Natural killer cell (primary cell): ENCODE data around the gene ST6GALNAC4. TPM values are rescaled to one million over a fixed set of nuclear protein-coding genes. Genes with fewer than 3 reads are reported as not detected.

Experiments used
- ATAC-seq, 3 donors: fragments of 150-1000 bp in 2 of 3; fragments of 200-7000 bp in 1 of 3; cut with Tn5 transposase; 1 replicate in 1 of 3; 2 replicates in 2 of 3; pipeline ENCODE4 v1.10.0; 2021; ENCODE audit warnings: mild to moderate bottlenecking in 2 of 3, moderate library complexity in 2 of 3
- DNase-seq, 2 donors: peaks; one replicate each; pipeline versions ENCODE4 v3.0.0 to v3.0.0-alpha.2; 2013 to 2021; ENCODE audit warnings: mixed read lengths in 1 of 2
- H3K27ac ChIP-seq: one replicate; pipeline ENCODE4 v1.5.1; 2013; ENCODE audit warnings: mild to moderate bottlenecking, low read length
- H3K27me3 ChIP-seq: one replicate; pipeline ENCODE4 v1.6.1; 2013; ENCODE audit warnings: low read length; ENCODE audit not compliant: control insufficient read depth, insufficient read depth
- H3K36me3 ChIP-seq: one replicate; pipeline ENCODE4 v1.6.1; 2013; ENCODE audit warnings: low read length; ENCODE audit not compliant: control insufficient read depth, insufficient read depth
- H3K4me1 ChIP-seq: one replicate; pipeline ENCODE4 v1.6.1; 2013; ENCODE audit warnings: low read length; ENCODE audit not compliant: control insufficient read depth, insufficient read depth
- H3K4me3 ChIP-seq: one replicate; pipeline ENCODE4 v1.5.1; 2013; ENCODE audit warnings: low read length
- H3K9me3 ChIP-seq: one replicate; pipeline ENCODE4 v1.6.1; 2013; ENCODE audit warnings: low read length; ENCODE audit not compliant: control insufficient read depth, insufficient read depth
- H3K27ac Mint-ChIP-seq, 2 donors: one replicate each; pipeline ENCODE4 v1.8.0; 2022; ENCODE audit warnings: mild to moderate bottlenecking in 2 of 2, mixed read lengths in 2 of 2, moderate library complexity in 1 of 2
- H3K27me3 Mint-ChIP-seq, 2 donors: one replicate each; pipeline ENCODE4 v1.8.0; 2022; ENCODE audit warnings: low read depth in 2 of 2, mixed read lengths in 2 of 2
- H3K36me3 Mint-ChIP-seq: one replicate; pipeline ENCODE4 v1.8.0; 2022; ENCODE audit warnings: mixed read lengths
- H3K4me1 Mint-ChIP-seq, 2 donors: one replicate each; pipeline ENCODE4 v1.8.0; 2022; ENCODE audit warnings: mixed read lengths in 2 of 2
- H3K4me3 Mint-ChIP-seq: one replicate; pipeline ENCODE4 v1.8.0; 2022; ENCODE audit warnings: mild to moderate bottlenecking, moderate library complexity, mixed read lengths
- H3K9me3 Mint-ChIP-seq, 2 donors: one replicate each; pipeline ENCODE4 v1.8.0; 2022; ENCODE audit warnings: mixed read lengths in 2 of 2
- CTCF ChIP-seq: fragments of 200-600 bp; IDR thresholded peaks from one replicate; pipeline ENCODE4 v1.8.0; 2022; ENCODE audit warnings: antibody characterized with exemption
- WGBS: methylation state at CpG from one replicate; pipeline ENCODE4 v1.1.7; 2013; ENCODE audit warnings: missing lambda C conversion rate; ENCODE audit not compliant: insufficient coverage; 5-methylcytosine and 5-hydroxymethylcytosine counted together
- intact Hi-C: fragments of 100-400 bp; cut with micrococcal nuclease; formaldehyde crosslinking; loops from one replicate; pipeline ENCODE4 v1.14.2; 2022
- total RNA-seq, 4 donors: library from RNA; stranded (reverse); fragments of 120-200 nt in 1 of 4; gene quantifications; one replicate each; pipeline versions ENCODE4 v1.2.3 to v1.2.4, GENCODE V29; 2013 to 2022

The ST6GALNAC4 gene
- total RNA-seq, 3 donors from 2014 or later (not counting 1 experiment from before 2014, with no cell fraction given): 18.8 to 33.0 (median 20.4) TPM

- no peak for TF ChIP-seq CTCF
- intact Hi-C loops: no loop called here
- Histone ChIP-seq H3K4me3 (peak within 1 kb of the TSS; percentile 71), H3K27me3 (no peaks in the 10 kb centered on the region), H3K27ac (peak within 1 kb of the TSS; percentile 63), H3K36me3 (peaks cover 9% of the 10 kb centered on the region), H3K9me3 (no peaks in the 10 kb centered on the region), H3K4me1 (peaks cover 30% of the 10 kb centered on the region)
- DNase-seq: peak; percentile 80 to 95
- Mint-ChIP-seq H3K36me3 (no peaks in the 10 kb centered on the region), H3K4me1 (peaks cover 31 to 40% of the 10 kb centered on the region in 2 donors), H3K27ac (peak within 1 kb of the TSS; percentile 89 to 92), H3K4me3 (peak within 1 kb of the TSS; percentile 96), H3K27me3 (no peaks in the 10 kb centered on the region), H3K9me3 (no peaks in the 10 kb centered on the region)
- WGBS: 8% methylated on average over 60 of the region's 60 CpGs
- peak; percentile 94 to 97 (median 94) for ATAC-seq
These were observed 20.8 kb upstream of the ST6GALNAC4 start, which contains the start of gene DPM2 for GRCh38 chr9:127937388-127938297. DPM2 (minus strand) TSS chr9:127937854; CDS start chr9:127937820, 34 bp downstream.

- intact Hi-C loops: no loop called here
- TF ChIP-seq CTCF: no peak
- H3K27me3 ChIP-seq: no peaks in the 10 kb centered on the region
- 17% methylated on average over 7 of the region's 7 CpGs for WGBS
- no peak for ATAC-seq
- peak in 1 of 2 donors; percentile 60 for DNase-seq
- peak overlapping the region; percentile 71 for H3K4me3 ChIP-seq
- H3K27ac Mint-ChIP-seq: peak overlapping the region; percentile 89 to 92
- H3K4me1 ChIP-seq: peaks cover 28% of the 10 kb centered on the region
- no peaks in the 10 kb centered on the region for H3K9me3 Mint-ChIP-seq
- H3K27ac ChIP-seq: peak overlapping the region; percentile 63
- no peaks in the 10 kb centered on the region for H3K36me3 Mint-ChIP-seq
- peaks cover 4% of the 10 kb centered on the region for H3K36me3 ChIP-seq
- peak overlapping the region; percentile 96 for H3K4me3 Mint-ChIP-seq
- no peaks in the 10 kb centered on the region for H3K27me3 Mint-ChIP-seq
- peaks cover 31 to 38% of the 10 kb centered on the region in 2 donors for H3K4me1 Mint-ChIP-seq
- no peaks in the 10 kb centered on the region for H3K9me3 ChIP-seq
These were observed 20.2 kb upstream of the ST6GALNAC4 start for GRCh38 chr9:127937056-127937387.

- H3K36me3 ChIP-seq: peaks cover 4% of the 10 kb centered on the region
- WGBS: 78% methylated on average over 14 of the region's 14 CpGs
- H3K4me3 ChIP-seq: no peak overlapping the region
- peaks cover 30% of the 10 kb centered on the region for H3K4me1 ChIP-seq
- intact Hi-C loops: no loop called here
- no peak for TF ChIP-seq CTCF
- H3K27ac ChIP-seq: no peak overlapping the region
- DNase-seq (no peak), ATAC-seq (no peak)
- H3K4me3 Mint-ChIP-seq: peak overlapping the region; percentile 96
- no peaks in the 10 kb centered on the region for H3K27me3 ChIP-seq
- H3K4me1 Mint-ChIP-seq: peaks cover 33 to 41% of the 10 kb centered on the region in 2 donors
- no peaks in the 10 kb centered on the region for H3K27me3 Mint-ChIP-seq
- H3K27ac Mint-ChIP-seq: peak overlapping the region; percentile 89 to 92
- H3K36me3 Mint-ChIP-seq: no peaks in the 10 kb centered on the region
- H3K9me3 ChIP-seq: no peaks in the 10 kb centered on the region
- H3K9me3 Mint-ChIP-seq: no peaks in the 10 kb centered on the region
These were observed 19.6 kb upstream of the ST6GALNAC4 start for GRCh38 chr9:127936347-127936852.
